HepG2 (cell line): ENCODE data around the gene SYS1. TPM values are rescaled to one million over a fixed set of nuclear protein-coding genes. Genes with fewer than 3 reads are reported as not detected.

Experiments
- EED ChIP-seq: sonication (generic); formaldehyde crosslinking; IDR thresholded peaks from 2 replicates; pipeline ENCODE4 v1.5.0; 2020; ENCODE audit warnings: mild to moderate bottlenecking, missing genetic modification reagents
- ELK4 ChIP-seq: sonication (generic); formaldehyde crosslinking; IDR thresholded peaks from 2 replicates; pipeline ENCODE4 v1.9.0; 2021; ENCODE audit warnings: missing genetic modification reagents, borderline replicate concordance
- ESRRA ChIP-seq: sonication (generic); formaldehyde crosslinking; IDR thresholded peaks from 2 replicates; pipeline ENCODE4 v1.5.1; 2020; ENCODE audit warnings: mild to moderate bottlenecking, low read depth, missing genetic modification reagents
- KDM1A ChIP-seq: IDR thresholded peaks from 2 replicates; pipeline ENCODE4 v1.6.1; 2016; ENCODE audit warnings: missing compliant biosample characterization
- MIER3 ChIP-seq: IDR thresholded peaks from 2 replicates; pipeline ENCODE4 v1.6.1; 2016; ENCODE audit warnings: missing compliant biosample characterization, borderline replicate concordance
- RBM22 ChIP-seq: fragments of 200-400 bp; formaldehyde crosslinking; optimal IDR thresholded peaks from 2 replicates; pipeline ENCODE3; 2017; ENCODE audit warnings: mild to moderate bottlenecking, low read length, moderate library complexity
- SP2 ChIP-seq: sonication (generic); formaldehyde crosslinking; IDR thresholded peaks from 2 replicates; pipeline ENCODE4 v1.5.1; 2020; ENCODE audit warnings: mild to moderate bottlenecking, missing genetic modification reagents
- TCF12 ChIP-seq, 2 experiments: fragments of 450-650 bp in 1 of 2; sonication (generic) in 1 of 2; formaldehyde crosslinking in 1 of 2; IDR thresholded peaks; 2 replicates each; pipeline versions ENCODE4 v1.6.1 to v1.8.0; 2017 to 2022; ENCODE audit warnings: antibody characterized with exemption in 1 of 2, mild to moderate bottlenecking in 1 of 2, missing genetic modification reagents in 1 of 2, moderate library complexity in 1 of 2
- THAP11 ChIP-seq: IDR thresholded peaks from 2 replicates; pipeline ENCODE4 v1.6.1; 2016; ENCODE audit warnings: missing biosample characterization, missing genetic modification reagents
- U2AF1 ChIP-seq: fragments of 200-400 bp; formaldehyde crosslinking; optimal IDR thresholded peaks from 2 replicates; pipeline ENCODE3; 2017; ENCODE audit warnings: mild to moderate bottlenecking, low read depth, low read length
- ZBTB20 ChIP-seq: sonication (generic); formaldehyde crosslinking; IDR thresholded peaks from 2 replicates; pipeline ENCODE4 v1.8.1; 2023; ENCODE audit warnings: missing genetic modification reagents, low read depth, mild to moderate bottlenecking, borderline replicate concordance
- ZFP90 ChIP-seq: sonication (generic); formaldehyde crosslinking; IDR thresholded peaks from 2 replicates; pipeline ENCODE4 v1.8.0; 2022; ENCODE audit warnings: missing genetic modification reagents, mild to moderate bottlenecking, inconsistent platforms, borderline replicate concordance
- ZNF205 ChIP-seq: IDR thresholded peaks from 2 replicates; pipeline ENCODE4 v1.6.1; 2018; ENCODE audit warnings: missing biosample characterization, missing genetic modification reagents
- ZNF30 ChIP-seq: sonication (generic); formaldehyde crosslinking; IDR thresholded peaks from 2 replicates; pipeline ENCODE4 v1.5.0; 2020; ENCODE audit warnings: mild to moderate bottlenecking, missing genetic modification reagents
- ZNF382 ChIP-seq: sonication (generic); formaldehyde crosslinking; IDR thresholded peaks from 2 replicates; pipeline ENCODE4 v1.5.0; 2020; ENCODE audit warnings: missing genetic modification reagents, mild to moderate bottlenecking, borderline replicate concordance
- ZNF503 ChIP-seq: sonication (generic); formaldehyde crosslinking; IDR thresholded peaks from 2 replicates; pipeline ENCODE4 v1.4.0; 2020; ENCODE audit warnings: missing genetic modification reagents
- ZNF687 ChIP-seq: sonication (generic); formaldehyde crosslinking; IDR thresholded peaks from 2 replicates; pipeline ENCODE4 v1.5.1; 2020; ENCODE audit warnings: mild to moderate bottlenecking, missing genetic modification reagents, moderate library complexity
- polyA plus RNA-seq, 8 experiments: library from polyadenylated mRNA; depleted of rRNA in 3 of 8; stranded (reverse) in 7 of 8; unstranded in 1 of 8; fragments of >200 nt; fragmentation: Illumina TruSeq in 4 of 8; extraction: Trizol in 4 of 8; gene quantifications; 2 replicates each; pipeline versions ENCODE4 v1.2.1 to v1.2.3, GENCODE V29; 2011 to 2016; ENCODE audit warnings: low read depth in 4 of 8, missing spikeins in 1 of 8, mixed read lengths in 1 of 8; ENCODE audit not compliant: insufficient read depth in 1 of 8
- total RNA-seq, 5 experiments: library from RNA; depleted of rRNA; stranded (reverse); fragments of >200 nt; fragmentation: Illumina TruSeq; extraction: Trizol; gene quantifications; 2 replicates each; pipeline ENCODE4 v1.2.3, GENCODE V29; 2016; ENCODE audit warnings: low read depth in 1 of 5
- TF ChIP-seq, protein P1 (sequence below): sonication (generic); formaldehyde crosslinking; IDR thresholded peaks from 2 replicates; pipeline ENCODE4 v1.9.0; 2021; ENCODE audit warnings: missing genetic modification reagents, borderline replicate concordance
- TF ChIP-seq, protein P2 (sequence below): sonication (generic); formaldehyde crosslinking; IDR thresholded peaks from 2 replicates; pipeline ENCODE4 v1.4.0; 2020; ENCODE audit warnings: missing genetic modification reagents

SYS1 gene
- total and polyA plus RNA-seq, 2 of the 13 experiments (the other 11 are each of a cell fraction or from before 2014, with no cell fraction given): 38.3 to 65.6 TPM

- TF ChIP-seq ELK4 (CRISPR knock-in tag) (no peak), KDM1A (CRISPR knock-in tag) (peak; percentile 100), MIER3 (CRISPR knock-in tag) (peak; percentile 82; the same call in 1 of the 2 replicates), ZNF687 (no peak; the same call in 1 of the 2 replicates), SP2 (CRISPR knock-in tag) (peak; percentile 12; the same call in 1 of the 2 replicates), TCF12 (IDR thresholded peaks at IDR 0.05) (no peak), TCF12 (CRISPR knock-in tag; IDR thresholded peaks at IDR 0.05) (no peak), ESRRA (peak; percentile 36; the same call in 1 of the 2 replicates), U2AF1 (no peak), ZNF30 (CRISPR knock-in tag) (no peak), ZBTB20 (CRISPR knock-in tag) (peak; percentile 89; the same call in 1 of the 2 replicates), ZNF503 (CRISPR knock-in tag) (peak; percentile 67), ZNF205 (CRISPR knock-in tag) (0 out of 2 replicates have a peak, but pooled peaks have one; percentile 34), RBM22 (peak; percentile 30), EED (CRISPR knock-in tag) (no peak), ZNF382 (CRISPR knock-in tag) (no peak), ZFP90 (CRISPR knock-in tag) (no peak), THAP11 (CRISPR knock-in tag) (no peak)
- TF ChIP-seq, protein P1, sequence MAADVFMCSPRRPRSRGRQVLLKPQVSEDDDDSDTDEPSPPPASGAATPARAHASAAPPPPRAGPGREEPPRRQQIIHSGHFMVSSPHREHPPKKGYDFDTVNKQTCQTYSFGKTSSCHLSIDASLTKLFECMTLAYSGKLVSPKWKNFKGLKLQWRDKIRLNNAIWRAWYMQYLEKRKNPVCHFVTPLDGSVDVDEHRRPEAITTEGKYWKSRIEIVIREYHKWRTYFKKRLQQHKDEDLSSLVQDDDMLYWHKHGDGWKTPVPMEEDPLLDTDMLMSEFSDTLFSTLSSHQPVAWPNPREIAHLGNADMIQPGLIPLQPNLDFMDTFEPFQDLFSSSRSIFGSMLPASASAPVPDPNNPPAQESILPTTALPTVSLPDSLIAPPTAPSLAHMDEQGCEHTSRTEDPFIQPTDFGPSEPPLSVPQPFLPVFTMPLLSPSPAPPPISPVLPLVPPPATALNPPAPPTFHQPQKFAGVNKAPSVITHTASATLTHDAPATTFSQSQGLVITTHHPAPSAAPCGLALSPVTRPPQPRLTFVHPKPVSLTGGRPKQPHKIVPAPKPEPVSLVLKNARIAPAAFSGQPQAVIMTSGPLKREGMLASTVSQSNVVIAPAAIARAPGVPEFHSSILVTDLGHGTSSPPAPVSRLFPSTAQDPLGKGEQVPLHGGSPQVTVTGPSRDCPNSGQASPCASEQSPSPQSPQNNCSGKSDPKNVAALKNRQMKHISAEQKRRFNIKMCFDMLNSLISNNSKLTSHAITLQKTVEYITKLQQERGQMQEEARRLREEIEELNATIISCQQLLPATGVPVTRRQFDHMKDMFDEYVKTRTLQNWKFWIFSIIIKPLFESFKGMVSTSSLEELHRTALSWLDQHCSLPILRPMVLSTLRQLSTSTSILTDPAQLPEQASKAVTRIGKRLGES (CRISPR knock-in tag): no peak
- TF ChIP-seq, protein P2, sequence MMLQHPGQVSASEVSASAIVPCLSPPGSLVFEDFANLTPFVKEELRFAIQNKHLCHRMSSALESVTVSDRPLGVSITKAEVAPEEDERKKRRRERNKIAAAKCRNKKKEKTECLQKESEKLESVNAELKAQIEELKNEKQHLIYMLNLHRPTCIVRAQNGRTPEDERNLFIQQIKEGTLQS (CRISPR knock-in tag): no peak
Measured at GRCh38 chr20:45340236-45340847, 22.6 kb upstream of the SYS1 start (continued).
